Omental fat pad (tissue), 4 donors: ENCODE results near the gene POMP. TPM values are rescaled to one million over a fixed set of nuclear protein-coding genes. Genes with fewer than 3 reads are reported as not detected.
A peak's percentile ranks its signal among the peaks of the same experiment; 100 is the strongest.

Source experiments
- ATAC-seq: fragments of 150-250 bp; one replicate; pipeline ENCODE4 v1.9.1; 2016; ENCODE audit warnings: mild to moderate bottlenecking, moderate library complexity; ENCODE audit not compliant: low FRiP score
- DNase-seq: peaks from one replicate; pipeline ENCODE4 v3.0.0-alpha.2; 2019; ENCODE audit warnings: low spot score
- CTCF ChIP-seq, 3 donors: fragments of 450-650 bp; IDR thresholded peaks; one replicate each; pipeline ENCODE4 v1.5.1; 2016 to 2017; ENCODE audit warnings: antibody characterized with exemption in 3 of 3, mild to moderate bottlenecking in 3 of 3, moderate library complexity in 2 of 3
- total RNA-seq, 4 donors: library from RNA; depleted of rRNA; stranded (reverse); fragments of >200 nt; gene quantifications; one replicate each; pipeline ENCODE4 v1.1.0, GENCODE V29; 2016

The POMP gene
- total RNA-seq, 4 donors from 2014 or later, result 67.4 to 85.0 (median 81.4) TPM

GRCh38 chr13:28636069-28636468 lies 22.9 kb upstream of the POMP start:
- no peak for TF ChIP-seq CTCF (IDR thresholded peaks at IDR 0.05)
- ATAC-seq, result no peak

GRCh38 chr13:28636677-28637317 lies 22.1 kb upstream of the POMP start:
- peak in 1 of 3 donors; percentile 32 for TF ChIP-seq CTCF (IDR thresholded peaks at IDR 0.05)
- no peak for DNase-seq
- peak; percentile 77 for ATAC-seq

More at GRCh38 chr13:28636069-28636468, 22.9 kb upstream of the POMP start:
- DNase-seq, result no peak

GRCh38 chr13:28637714-28638355 lies 21.1 kb upstream of the POMP start:
- DNase-seq, result no peak
- no peak for TF ChIP-seq CTCF (IDR thresholded peaks at IDR 0.05)
- no peak for ATAC-seq

GRCh38 chr13:28638756-28639155 lies 20.2 kb upstream of the POMP start:
- DNase-seq (no peak), ATAC-seq (no peak)
- no peak for TF ChIP-seq CTCF (IDR thresholded peaks at IDR 0.05)

- DNase-seq (no peak), ATAC-seq (no peak)
- TF ChIP-seq CTCF (IDR thresholded peaks at IDR 0.05), result no peak
These were observed 17.9 kb upstream of the POMP start for GRCh38 chr13:28640861-28641599.

GRCh38 chr13:28641600-28641926 lies 17.4 kb upstream of the POMP start:
- no peak for ATAC-seq
- no peak for TF ChIP-seq CTCF (IDR thresholded peaks at IDR 0.05)
- DNase-seq, result no peak
